HUES64 (cell line): Measurements from ENCODE around the gene RPS14.

Experiments used
- H3K27ac ChIP-seq: 2 replicates; pipeline ENCODE4 v1.7.0; 2013; ENCODE audit warnings: low read depth, low read length, inconsistent platforms
- H3K27me3 ChIP-seq: 2 replicates; pipeline ENCODE4 v1.6.1; 2013; ENCODE audit warnings: mild to moderate bottlenecking, low read length; ENCODE audit not compliant: insufficient read depth
- H3K36me3 ChIP-seq: 2 replicates; pipeline ENCODE4 v1.6.1; 2013; ENCODE audit warnings: mild to moderate bottlenecking, low read length; ENCODE audit not compliant: insufficient read depth
- H3K4me1 ChIP-seq: 2 replicates; pipeline ENCODE4 v1.6.1; 2013; ENCODE audit warnings: mild to moderate bottlenecking, low read length, moderate library complexity; ENCODE audit not compliant: insufficient read depth
- H3K4me3 ChIP-seq: 2 replicates; pipeline ENCODE4 v1.5.1; 2013; ENCODE audit warnings: mild to moderate bottlenecking, low read length, moderate library complexity
- H3K9ac ChIP-seq: 2 replicates; pipeline ENCODE4 v1.6.1; 2013; ENCODE audit warnings: mild to moderate bottlenecking, low read depth, low read length
- H3K9me3 ChIP-seq: 2 replicates; pipeline ENCODE4 v1.6.1; 2013; ENCODE audit warnings: low read depth, low read length; ENCODE audit not compliant: insufficient read depth
- WGBS: fragments of 150-250, 120-280 bp; methylation state at CpG from one replicate; pipeline ENCODE4 v1.1.7; 2013; ENCODE audit warnings: missing lambda C conversion rate; 5-methylcytosine and 5-hydroxymethylcytosine counted together

Gene RPS14

DNA sequence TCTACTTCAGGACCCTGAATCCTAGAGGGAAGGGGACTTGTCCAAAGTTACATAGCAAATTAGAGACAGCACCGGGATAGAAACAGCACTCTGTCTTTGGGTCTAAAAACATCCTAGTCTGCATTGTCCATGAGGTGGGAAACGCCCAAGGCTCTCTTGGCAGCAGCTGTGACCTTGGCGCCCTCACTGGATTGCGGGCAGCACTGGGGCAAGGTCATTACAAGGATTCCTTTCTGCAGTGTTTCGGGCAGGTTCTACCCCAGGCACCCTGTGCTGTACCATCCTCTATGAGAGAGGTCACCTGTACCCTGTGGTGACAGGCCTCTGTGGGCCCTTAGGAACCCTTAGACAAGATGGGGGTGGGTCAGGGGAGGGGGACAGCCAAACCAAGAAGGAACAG is 45.4 kb downstream of the RPS14 start:
- WGBS, result 92% methylated on average over 5 of the region's 5 CpGs
- Histone ChIP-seq H3K36me3 (peaks cover 38% of the 10 kb centered on the region), H3K27me3 (no peaks in the 10 kb centered on the region), H3K4me3 (no peak overlapping the region), H3K4me1 (no peaks in the 10 kb centered on the region), H3K9ac (no peak overlapping the region), H3K9me3 (no peaks in the 10 kb centered on the region), H3K27ac (no peak overlapping the region)

DNA sequence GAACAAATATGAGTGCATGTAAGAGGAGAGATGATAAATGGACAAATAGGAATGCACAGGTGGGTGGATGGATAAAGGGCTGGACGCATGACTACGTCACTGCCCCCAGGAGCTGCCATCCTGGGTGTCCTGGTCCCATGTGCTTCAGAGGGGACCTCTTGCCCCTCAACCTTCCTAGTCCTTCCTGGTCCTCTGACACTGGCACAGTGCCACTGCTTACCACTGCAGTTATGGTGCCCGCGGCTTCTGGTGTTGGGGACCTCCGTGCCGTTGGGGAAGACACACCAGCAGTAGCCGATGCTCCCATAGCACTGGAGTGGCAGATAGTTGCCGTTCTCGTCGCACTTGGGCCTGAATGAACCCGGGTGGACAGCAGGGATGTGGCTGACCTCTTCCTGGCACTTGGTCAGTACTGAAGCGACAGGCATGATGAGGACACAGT is 46.6 kb downstream of the RPS14 start:
- Histone ChIP-seq H3K4me3 (no peak overlapping the region), H3K9me3 (no peaks in the 10 kb centered on the region), H3K9ac (no peak overlapping the region), H3K36me3 (peaks cover 50% of the 10 kb centered on the region), H3K27me3 (no peaks in the 10 kb centered on the region), H3K27ac (no peak overlapping the region), H3K4me1 (no peaks in the 10 kb centered on the region)
- whole genome bisulfite sequencing, result 96% methylated on average over 12 of the region's 12 CpGs

DNA sequence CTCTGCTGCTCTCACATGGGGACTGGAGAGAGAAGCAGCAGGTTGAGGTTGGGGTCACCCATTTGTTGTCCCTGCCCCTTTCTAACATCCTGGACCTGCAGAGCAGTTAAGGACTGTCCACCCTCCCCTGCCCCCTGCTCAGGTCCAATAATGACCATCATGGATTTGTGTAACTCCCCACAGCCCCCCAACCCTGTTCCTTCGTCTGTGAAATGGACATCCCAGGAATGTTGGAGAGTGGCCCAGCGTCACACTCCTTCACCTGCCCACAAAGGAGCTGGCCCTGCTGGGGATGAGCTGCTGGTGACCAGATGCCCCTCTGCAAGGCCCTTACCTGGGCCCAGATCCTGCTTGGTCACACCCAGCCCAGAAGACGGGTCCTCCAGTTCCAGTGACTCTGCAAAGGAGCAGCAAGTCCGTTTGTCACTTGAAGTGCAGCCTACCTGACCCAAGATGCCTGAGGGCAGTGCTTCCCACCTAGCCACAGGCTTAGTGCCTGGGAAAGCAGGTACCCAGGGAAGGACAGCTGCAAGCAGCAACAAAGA is 47.2 kb downstream of the RPS14 start:
- Histone ChIP-seq H3K4me3 (no peak overlapping the region), H3K4me1 (no peaks in the 10 kb centered on the region), H3K9me3 (no peaks in the 10 kb centered on the region), H3K27ac (no peak overlapping the region), H3K9ac (no peak overlapping the region), H3K36me3 (peaks cover 57% of the 10 kb centered on the region), H3K27me3 (no peaks in the 10 kb centered on the region)
- WGBS, result 89% methylated on average over 4 of the region's 4 CpGs

DNA sequence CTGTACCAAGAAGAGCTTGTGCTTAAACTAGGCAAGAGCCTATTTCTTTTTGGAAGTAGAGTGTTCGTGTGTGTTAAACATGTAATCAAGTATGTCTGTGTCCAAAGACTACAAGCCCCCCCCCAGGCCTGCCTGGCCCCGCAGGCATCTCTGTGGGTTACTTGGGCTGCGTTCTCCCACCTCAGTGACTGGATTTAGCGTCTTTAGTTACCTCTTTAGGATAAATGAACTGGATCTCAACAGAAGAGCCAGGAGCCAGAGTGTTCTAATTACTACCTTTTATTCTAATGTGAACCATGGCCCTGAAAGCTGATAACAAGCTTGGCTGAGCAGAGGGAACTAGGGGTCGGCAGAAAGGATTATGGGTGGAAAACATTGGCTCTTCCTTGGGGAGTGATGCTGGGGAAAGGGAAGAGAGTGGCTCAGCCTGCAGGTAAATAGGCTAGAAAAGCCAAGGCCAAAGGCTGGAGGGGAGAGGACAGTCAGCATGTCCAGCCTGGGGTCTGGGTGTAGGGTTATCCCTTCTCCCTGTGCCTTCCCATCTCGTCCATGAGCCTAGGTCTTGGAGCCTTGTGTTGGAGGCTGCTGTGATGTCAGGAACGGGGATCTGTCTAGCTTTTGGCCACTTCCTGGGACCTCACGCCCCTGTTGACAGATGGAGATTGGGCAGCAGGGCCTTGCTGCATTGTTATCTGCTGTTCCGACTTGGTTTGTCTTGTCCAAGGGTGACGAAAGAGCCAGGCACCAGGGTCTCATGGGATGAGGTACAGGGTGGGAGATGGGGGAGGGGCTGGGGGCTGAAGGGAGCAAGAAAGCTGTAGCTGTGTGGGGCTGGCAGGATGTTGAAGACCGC is 47.9 kb downstream of the RPS14 start:
- no peak overlapping the region for H3K9ac ChIP-seq
- H3K4me1 ChIP-seq, result no peaks in the 10 kb centered on the region
- WGBS, result 94% methylated on average over 11 of the region's 11 CpGs
- H3K27me3 ChIP-seq, result no peaks in the 10 kb centered on the region
- no peak overlapping the region for H3K27ac ChIP-seq
- H3K4me3 ChIP-seq, result no peak overlapping the region
- H3K9me3 ChIP-seq, result no peaks in the 10 kb centered on the region
- H3K36me3 ChIP-seq, result peaks cover 64% of the 10 kb centered on the region

DNA sequence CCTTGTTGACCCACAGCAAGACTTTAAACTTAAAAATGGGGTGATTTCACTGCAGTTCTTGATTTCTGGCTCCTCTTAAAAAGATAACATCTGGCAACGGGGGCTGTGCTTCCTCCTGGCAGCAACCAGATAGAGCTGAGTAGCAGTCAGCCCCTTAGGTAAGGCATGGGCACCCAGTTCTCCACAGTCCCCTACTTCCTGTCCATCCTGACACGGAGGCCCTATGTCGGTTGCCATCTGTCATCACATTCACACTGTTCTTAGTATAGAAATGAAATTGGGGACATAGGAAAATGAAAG is 48.5 kb downstream of the RPS14 start:
- 95% methylated on average over 3 of the region's 3 CpGs for WGBS
- no peaks in the 10 kb centered on the region for H3K27me3 ChIP-seq

DNA sequence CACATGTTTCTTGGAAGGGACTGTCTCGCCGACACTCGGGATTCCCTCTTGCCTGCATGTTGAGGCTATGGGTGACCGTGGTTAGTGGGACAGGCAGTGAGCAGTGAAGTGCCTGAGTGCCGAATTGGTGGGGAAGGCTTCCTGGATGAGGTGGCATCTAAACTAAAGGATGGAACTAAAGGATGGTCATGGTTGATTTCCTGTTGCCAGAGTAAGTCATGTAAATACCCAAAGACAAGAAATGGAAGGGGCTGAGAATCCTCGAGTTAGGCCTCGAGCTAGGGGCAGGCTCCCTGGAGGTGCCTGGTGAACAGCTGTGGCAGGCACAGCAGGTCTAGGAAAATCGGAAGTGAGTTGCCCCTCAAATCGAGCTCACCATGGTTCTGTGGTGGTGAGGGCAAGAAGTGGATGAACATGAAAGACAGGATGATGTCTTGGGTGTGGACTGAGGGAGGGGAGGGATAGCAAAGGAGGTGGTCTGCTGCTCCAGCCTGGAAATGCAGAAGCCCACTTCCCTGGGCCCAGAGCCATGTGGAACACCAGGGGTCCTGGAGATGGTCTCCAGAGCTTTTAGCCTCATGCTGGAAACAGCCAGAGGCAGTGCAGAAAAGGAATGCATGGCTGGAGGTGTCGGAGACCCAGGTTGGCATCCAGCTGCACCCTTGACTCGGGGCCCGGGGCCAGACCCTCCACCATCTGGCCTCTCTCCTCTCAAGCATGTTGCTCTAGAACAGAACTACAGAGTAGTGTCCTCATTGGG is 49.0 kb downstream of the RPS14 start:
- WGBS, result 97% methylated on average over 12 of the region's 12 CpGs
- no peaks in the 10 kb centered on the region for H3K27me3 ChIP-seq

More for the DNA sequence above, 48.5 kb downstream of the RPS14 start:
- Histone ChIP-seq H3K4me1 (no peaks in the 10 kb centered on the region), H3K36me3 (peaks cover 69% of the 10 kb centered on the region), H3K9me3 (no peaks in the 10 kb centered on the region), H3K27ac (no peak overlapping the region), H3K4me3 (no peak overlapping the region), H3K9ac (no peak overlapping the region)

DNA sequence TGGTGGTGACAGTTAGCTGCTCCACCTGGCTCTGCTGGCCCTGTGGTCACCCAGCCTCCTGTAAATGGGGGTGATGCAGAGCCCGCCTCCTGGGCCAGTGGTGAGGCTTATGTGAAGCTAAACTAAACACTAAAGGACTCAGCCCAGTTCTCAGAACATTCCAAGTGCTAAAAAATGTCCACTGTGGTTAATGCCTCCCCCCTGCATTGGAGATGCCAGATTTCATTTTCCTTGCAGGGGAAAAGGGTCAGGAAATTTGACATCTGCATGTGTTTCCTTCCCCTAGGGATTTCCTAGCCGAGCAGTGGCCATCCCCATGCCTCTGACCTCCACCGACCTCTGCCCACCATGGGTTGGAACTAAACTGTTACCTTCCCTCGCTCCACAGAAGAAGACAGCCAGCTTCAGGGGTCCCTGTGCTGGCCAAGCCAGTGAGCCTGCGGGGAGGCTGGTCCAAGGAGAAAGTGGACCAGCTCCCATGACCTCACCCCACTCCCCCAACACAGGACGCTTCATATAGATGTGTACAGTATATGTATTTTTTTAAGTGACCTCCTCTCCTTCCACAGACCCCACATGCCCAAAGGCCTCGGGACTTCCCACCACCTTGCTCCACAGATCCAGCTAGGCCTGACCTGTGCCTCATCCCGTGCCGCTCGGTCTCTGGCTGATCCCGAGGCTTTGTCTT is 49.9 kb downstream of the RPS14 start:
- H3K9me3 ChIP-seq, result no peaks in the 10 kb centered on the region
- peaks cover 83% of the 10 kb centered on the region for H3K36me3 ChIP-seq
- 95% methylated on average over 9 of the region's 11 CpGs for WGBS
- H3K4me3 ChIP-seq, result no peak overlapping the region
- H3K27ac ChIP-seq, result no peak overlapping the region
- H3K4me1 ChIP-seq, result no peaks in the 10 kb centered on the region
- H3K27me3 ChIP-seq, result no peaks in the 10 kb centered on the region
- H3K9ac ChIP-seq, result no peak overlapping the region

More for the DNA sequence above, 49.0 kb downstream of the RPS14 start:
- Histone ChIP-seq H3K27ac (no peak overlapping the region), H3K9ac (no peak overlapping the region), H3K36me3 (peaks cover 75% of the 10 kb centered on the region), H3K4me3 (no peak overlapping the region), H3K4me1 (no peaks in the 10 kb centered on the region), H3K9me3 (no peaks in the 10 kb centered on the region)

DNA sequence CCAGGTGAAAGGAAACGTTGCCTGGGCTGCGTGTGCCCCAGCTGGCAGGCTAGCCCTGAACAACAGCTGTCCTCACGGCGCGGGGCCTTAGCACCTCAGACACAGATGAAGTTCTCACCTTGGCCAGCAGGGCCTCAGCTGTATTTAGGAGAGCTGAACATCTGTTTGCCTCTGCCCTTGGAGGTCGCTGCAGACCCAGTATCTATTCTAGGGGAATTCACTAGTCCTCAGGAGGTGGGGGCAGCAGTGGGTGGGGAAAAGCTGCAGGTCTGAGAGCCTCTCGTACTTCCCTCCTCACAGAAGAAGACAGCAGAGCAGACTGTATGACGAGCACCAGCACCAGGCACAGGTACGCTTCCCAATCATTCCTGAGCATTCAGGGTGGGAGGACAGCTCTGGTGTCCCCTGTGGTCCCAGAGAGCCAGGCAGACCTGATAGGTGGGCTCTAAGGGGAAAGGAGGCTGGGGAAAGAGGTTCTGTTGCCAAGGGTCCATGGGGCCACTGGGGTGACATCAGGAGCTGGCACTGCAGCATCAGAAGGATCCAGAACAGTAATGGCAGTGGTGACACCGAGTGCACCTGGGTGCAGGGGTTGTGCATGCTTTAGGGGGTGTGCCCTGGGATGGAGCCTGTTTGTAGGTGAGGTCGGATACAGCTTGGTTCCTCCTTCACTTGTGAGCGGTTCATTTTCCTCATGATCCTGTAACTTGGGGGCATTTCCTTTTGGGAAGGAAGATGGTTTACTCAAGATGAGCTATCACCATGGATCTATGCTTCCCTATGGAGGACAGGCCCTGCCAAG is 50.6 kb downstream of the RPS14 start:
- peaks cover 90% of the 10 kb centered on the region for H3K36me3 ChIP-seq

DNA sequence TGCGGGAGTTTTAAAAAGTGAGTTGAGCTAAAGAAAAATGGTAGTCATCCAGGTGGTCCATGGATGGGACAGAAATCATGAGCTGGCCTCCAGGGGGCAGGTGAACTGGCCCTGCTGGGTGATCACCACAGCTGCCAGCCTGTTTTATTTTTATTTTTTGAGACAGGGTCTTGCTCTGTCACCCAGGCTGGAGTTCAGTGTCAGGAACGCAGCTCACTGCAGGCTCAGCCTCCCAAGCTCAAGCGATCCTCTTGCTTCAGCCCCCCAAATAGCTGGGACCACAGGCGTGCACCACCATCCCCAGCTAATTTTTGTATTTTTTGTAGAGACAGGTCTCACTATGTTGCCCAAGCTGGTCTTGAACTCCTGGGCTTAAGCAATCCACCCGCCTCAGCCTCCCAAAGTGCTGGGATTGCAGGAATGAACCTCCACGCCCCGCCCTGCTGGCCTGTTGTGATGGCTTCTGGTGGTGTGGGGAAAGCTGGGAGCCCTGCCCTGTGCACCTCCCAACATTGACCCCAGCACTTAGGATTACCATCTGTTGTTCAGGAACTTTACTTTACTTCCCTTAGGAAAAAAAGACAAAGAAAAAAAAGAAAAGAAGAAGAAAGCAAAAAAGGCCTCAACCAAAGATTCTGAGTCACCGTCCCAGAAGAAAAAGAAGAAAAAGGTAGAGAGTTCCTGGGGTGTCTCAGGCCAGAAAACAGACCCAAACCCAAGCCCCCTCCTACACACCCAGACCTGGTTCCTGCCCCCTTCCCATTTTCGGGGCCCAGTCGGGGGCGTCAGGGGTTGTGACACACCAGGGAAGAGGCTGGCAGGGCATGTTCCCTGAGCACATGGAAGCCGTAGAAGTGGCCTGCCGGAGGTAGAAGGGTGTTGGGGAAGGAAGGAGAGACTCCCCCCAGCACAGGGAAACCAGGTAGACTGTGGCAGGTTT is 51.5 kb downstream of the RPS14 start:
- Histone ChIP-seq H3K27ac (no peak overlapping the region), H3K9ac (no peak overlapping the region), H3K27me3 (no peaks in the 10 kb centered on the region), H3K4me1 (no peaks in the 10 kb centered on the region), H3K4me3 (no peak overlapping the region), H3K36me3 (peaks cover 96% of the 10 kb centered on the region), H3K9me3 (no peaks in the 10 kb centered on the region)
- 96% methylated on average over 13 of the region's 13 CpGs for WGBS

More for the DNA sequence above, 50.6 kb downstream of the RPS14 start:
- H3K9me3 ChIP-seq, result no peaks in the 10 kb centered on the region
- H3K4me1 ChIP-seq, result no peaks in the 10 kb centered on the region
- WGBS, result 92% methylated on average over 12 of the region's 12 CpGs
- no peaks in the 10 kb centered on the region for H3K27me3 ChIP-seq
- no peak overlapping the region for H3K27ac ChIP-seq
- H3K9ac ChIP-seq, result no peak overlapping the region
- H3K4me3 ChIP-seq, result no peak overlapping the region
